ENCODE data around the gene YY2. TPM values are rescaled to one million over a fixed set of nuclear protein-coding genes. Genes with fewer than 3 reads are reported as not detected.

Gene YY2
- total and polyA plus RNA-seq, 2 of the 8 experiments (the other 6 are each of a cell fraction or from before 2014, with no cell fraction given): 0.60 to 1.5 TPM

GRCh38 chrX:21881881-21882574 lies 26.2 kb downstream of the YY2 start:
- 84% methylated on average over 3 of the region's 3 CpGs; no CpG with 5 or more reads in 1 of the 2 experiments for WGBS, 2 experiments (ENCODE audit: extremely low coverage in 1 of 2, insufficient coverage in 1 of 2, insufficient read length in 1 of 2, insufficient replicate concordance in 2 of 2, low coverage in 1 of 2, low lambda C conversion rate in 2 of 2, missing lambda C conversion rate in 1 of 2)
- Histone ChIP-seq H3K9me3 (ENCODE audit: insufficient read depth in 2 of 2, low read depth in 1 of 2, low read length in 1 of 2) (no peaks in the 10 kb centered on the region), H2BK5ac (ENCODE audit: low read depth, low read length) (no peak overlapping the region), H3K27me3 (replicated peaks in 1 of 4; ENCODE audit: control insufficient read depth in 3 of 4, extremely low read depth in 1 of 4, insufficient read depth in 3 of 4, low read length in 3 of 4) (no peaks in the 10 kb centered on the region), H4K91ac (replicated peaks; ENCODE audit: insufficient read length, low read length) (no peak overlapping the region), H2BK20ac (ENCODE audit: low read length) (no peak overlapping the region), H2BK12ac (ENCODE audit: low read depth, low read length) (no peak overlapping the region), H2BK15ac (ENCODE audit: low read length) (no peak overlapping the region), H3K23me2 (ENCODE audit: low read depth, low read length) (no peaks in the 10 kb centered on the region), H3K79me2 (ENCODE audit: control insufficient read depth in 1 of 2, insufficient read depth in 2 of 2, low read length in 2 of 2) (no peaks in the 10 kb centered on the region), H3K4me1 (replicated peaks in 1 of 4; ENCODE audit: control insufficient read depth in 3 of 4, insufficient read depth in 4 of 4, low read length in 3 of 4) (no peaks in the 10 kb centered on the region), H3K14ac (ENCODE audit: insufficient read length) (no peak overlapping the region), H2AFZ (ENCODE audit: low read length) (no peak overlapping the region), H3K36me3 (ENCODE audit: control insufficient read depth in 2 of 4, insufficient read depth in 4 of 4, low read length in 3 of 4) (no peaks in the 10 kb centered on the region), H2BK120ac (replicated peaks; ENCODE audit: low read depth, low read length) (no peak overlapping the region), H2AK5ac (ENCODE audit: low read depth, low read length) (no peak overlapping the region), H3K4ac (replicated peaks; ENCODE audit: insufficient read length, low read depth, low read length) (no peak overlapping the region), H3K79me1 (ENCODE audit: low read depth, low read length) (no peaks in the 10 kb centered on the region), H3K18ac (ENCODE audit: extremely low read depth, low read length) (no peak overlapping the region), H3K9ac (replicated peaks in 1 of 4; ENCODE audit: extremely low read depth in 1 of 4, low read depth in 3 of 4, low read length in 3 of 4) (no peak overlapping the region), H3K4me3 (ENCODE audit: extremely low read depth in 1 of 4, insufficient read depth in 2 of 4, low read depth in 3 of 4, low read length in 4 of 4) (no peak overlapping the region), H3K23ac (ENCODE audit: insufficient read length) (no peak overlapping the region), H4K20me1 (replicated peaks in 1 of 2; ENCODE audit: control insufficient read depth in 1 of 2, insufficient read depth in 2 of 2, low read length in 2 of 2) (no peaks in the 10 kb centered on the region), H4K5ac (ENCODE audit: insufficient read length, low read depth, low read length) (no peak overlapping the region), H3K4me2 (ENCODE audit: insufficient read depth in 1 of 2, low read depth in 2 of 2, low read length in 2 of 2) (no peak overlapping the region), H3K56ac (replicated peaks; ENCODE audit: insufficient read length, low read depth, low read length) (no peak overlapping the region), H4K8ac (ENCODE audit: extremely low read depth, insufficient read depth, low read length) (no peak overlapping the region), H3K27ac (ENCODE audit: low read depth, low read length) (no peak overlapping the region)
- POLR2A ChIA-PET (ENCODE audit: partially characterized antibody): no interaction called here
- TF ChIP-seq KDM4A (IDR thresholded peaks at IDR 0.05; ENCODE audit: low read depth, low read length, severe bottlenecking) (no peak), ATF3 (IDR thresholded peaks at IDR 0.05; ENCODE audit: insufficient read depth, low read depth, low read length) (no peak), EZH2 (IDR thresholded peaks at IDR 0.05; ENCODE audit: low read depth, low read length, severe bottlenecking) (no peak), CTBP2 (IDR thresholded peaks at IDR 0.05; ENCODE audit: borderline replicate concordance, insufficient read depth, insufficient read length, low read length) (no peak), ASH2L (IDR thresholded peaks at IDR 0.05; ENCODE audit: low read length) (no peak), POLR2A (IDR thresholded peaks at IDR 0.05; ENCODE audit: control extremely low read depth in 1 of 2, low read depth in 2 of 2, low read length in 2 of 2) (no peak), PHF8 (conservative IDR thresholded peaks at IDR 0.05; ENCODE audit: low read depth, low read length) (no peak), HDAC6 (IDR thresholded peaks at IDR 0.05; ENCODE audit: low read depth, low read length) (no peak), SAP30 (IDR thresholded peaks at IDR 0.05; ENCODE audit: insufficient read depth, insufficient replicate concordance, low read length) (no peak)
- FAIRE-seq: no peak
- CTCF ChIA-PET (ENCODE audit: partially characterized antibody): no interaction called here
- DNase-seq (ENCODE audit: low read depth in 1 of 2, low spot score in 2 of 2): no peak
